Gastrocnemius medialis (tissue), 4 donors: ENCODE data around the gene DNAL4.

Experiments
- CTCF ChIP-seq, 5 experiments: fragments of 450-650 bp in 3 of 5; fragments of 200-600 bp in 2 of 5; sonication (generic) in 2 of 5; IDR thresholded peaks in 4 of 5; conservative IDR thresholded peaks in 1 of 5; 1 replicate in 4 of 5; 2 replicates in 1 of 5; pipeline ENCODE4 v1.5.1; 2016 to 2019; ENCODE audit warnings: antibody characterized with exemption in 5 of 5, mild to moderate bottlenecking in 3 of 5, moderate library complexity in 3 of 5
- POLR2A ChIP-seq, 2 donors: fragments of 450-650 bp; IDR thresholded peaks; one replicate each; pipeline ENCODE4 v1.6.1; 2017; ENCODE audit warnings: antibody characterized with exemption in 2 of 2, mild to moderate bottlenecking in 2 of 2, moderate library complexity in 2 of 2

GRCh38 chr22:38777087-38777671, 16.8 kb downstream of the DNAL4 start:
- TF ChIP-seq CTCF (IDR thresholded peaks at IDR 0.05 in 4 of 5, conservative IDR thresholded peaks at IDR 0.05 in 1 of 5) (no peak), POLR2A (IDR thresholded peaks at IDR 0.05) (no peak)
